H1 (cell line): ENCODE results near the gene FPGS. TPM values are rescaled to one million over a fixed set of nuclear protein-coding genes. Genes with fewer than 3 reads are reported as not detected.

Experiments used
- CTCF ChIA-PET: fragments of 300-600 bp; sonication (Branson Sonifier 250); formaldehyde crosslinking; loops from one replicate; lab custom pipeline; 2021; ENCODE audit not compliant: partially characterized antibody; lab: Charles Lee
- POLR2A ChIA-PET: fragments of 300-600 bp; sonication (Branson Sonifier 250); formaldehyde crosslinking; loops from one replicate; lab custom pipeline; 2021; ENCODE audit warnings: inconsistent platforms; ENCODE audit not compliant: partially characterized antibody; lab: Charles Lee
- DNase-seq, 2 experiments: peaks; one replicate each; pipeline versions ENCODE4 v3.0.0 to v3.0.0-alpha.2; 2010 to 2022; ENCODE audit warnings: low spot score in 2 of 2, low read depth in 1 of 2, mixed read lengths in 1 of 2
- FAIRE-seq: peaks from 2 replicates; lab custom pipeline; 2011; peaks lifted over from hg19 to GRCh38; lab: Jason Lieb, UNC
- H2AFZ ChIP-seq: 2 replicates; pipeline ENCODE4 v1.8.1; 2012; ENCODE audit warnings: low read length, inconsistent platforms
- H2AK5ac ChIP-seq: 2 replicates; pipeline ENCODE4 v1.6.1; 2013; ENCODE audit warnings: low read depth, low read length
- H2BK120ac ChIP-seq: replicated peaks from 2 replicates; pipeline ENCODE3; 2013; ENCODE audit warnings: low read depth, low read length, inconsistent platforms
- H2BK12ac ChIP-seq: 2 replicates; pipeline ENCODE4 v1.6.1; 2013; ENCODE audit warnings: low read depth, low read length
- H2BK15ac ChIP-seq: 2 replicates; pipeline ENCODE4 v1.6.1; 2013; ENCODE audit warnings: low read length
- H2BK20ac ChIP-seq: 2 replicates; pipeline ENCODE4 v1.6.1; 2013; ENCODE audit warnings: low read length
- H2BK5ac ChIP-seq: 2 replicates; pipeline ENCODE4 v1.6.1; 2013; ENCODE audit warnings: low read depth, low read length
- H3K14ac ChIP-seq: 2 replicates; pipeline ENCODE4 v1.6.1; 2013; ENCODE audit warnings: inconsistent platforms; ENCODE audit not compliant: insufficient read length
- H3K18ac ChIP-seq: 2 replicates; pipeline ENCODE4 v1.6.1; 2013; ENCODE audit warnings: low read length; ENCODE audit errors: extremely low read depth
- H3K23ac ChIP-seq: 2 replicates; pipeline ENCODE4 v1.6.1; 2013; ENCODE audit warnings: inconsistent platforms; ENCODE audit not compliant: insufficient read length
- H3K23me2 ChIP-seq: 2 replicates; pipeline ENCODE4 v1.6.1; 2013; ENCODE audit warnings: low read depth, low read length
- H3K27ac ChIP-seq: 2 replicates; pipeline ENCODE4 v1.6.1; 2011; ENCODE audit warnings: low read depth, low read length, inconsistent platforms
- H3K27me3 ChIP-seq, 4 experiments: replicated peaks in 1 of 4; 1 replicate in 1 of 4; 2 replicates in 3 of 4; pipeline versions ENCODE4 v1.6.1 to v1.8.1; 2011 to 2013; ENCODE audit warnings: low read length in 3 of 4, mild to moderate bottlenecking in 3 of 4, inconsistent platforms in 2 of 4, mixed read lengths in 2 of 4, moderate library complexity in 1 of 4; ENCODE audit not compliant: control insufficient read depth in 3 of 4, insufficient read depth in 3 of 4; ENCODE audit errors: extremely low read depth in 1 of 4
- H3K36me3 ChIP-seq, 4 experiments: 2 replicates each; pipeline versions ENCODE4 v1.6.1 to v1.8.1; 2011 to 2013; ENCODE audit warnings: mild to moderate bottlenecking in 4 of 4, low read length in 3 of 4, moderate library complexity in 2 of 4, control low read depth in 1 of 4, inconsistent platforms in 1 of 4; ENCODE audit not compliant: insufficient read depth in 4 of 4, control insufficient read depth in 2 of 4
- H3K4ac ChIP-seq: replicated peaks from 2 replicates; pipeline ENCODE3; 2013; ENCODE audit warnings: low read length, low read depth, mixed read lengths, inconsistent platforms; ENCODE audit not compliant: insufficient read length
- H3K4me1 ChIP-seq, 4 experiments: replicated peaks in 1 of 4; 1 replicate in 1 of 4; 2 replicates in 3 of 4; pipeline versions ENCODE4 v1.6.1 to v1.8.1; 2011 to 2013; ENCODE audit warnings: low read length in 3 of 4, inconsistent platforms in 2 of 4, mixed read lengths in 1 of 4; ENCODE audit not compliant: insufficient read depth in 4 of 4, control insufficient read depth in 3 of 4
- H3K4me2 ChIP-seq, 2 experiments: 2 replicates each; pipeline versions ENCODE4 v1.6.1 to v1.8.1; 2011 to 2013; ENCODE audit warnings: low read depth in 2 of 2, low read length in 2 of 2, control low read depth in 1 of 2, inconsistent platforms in 1 of 2, mild to moderate bottlenecking in 1 of 2; ENCODE audit not compliant: insufficient read depth in 1 of 2
- H3K4me3 ChIP-seq, 4 experiments: fragments of 200-600, 300-600 bp in 1 of 4; sonication (generic), shearing (Covaris generic), sonication (Bioruptor Twin) in 1 of 4; 2 replicates each; pipeline versions ENCODE4 v1.5.1 to v1.8.1; 2011 to 2016; ENCODE audit warnings: low read length in 4 of 4, low read depth in 3 of 4, control low read depth in 2 of 4, inconsistent platforms in 2 of 4, mild to moderate bottlenecking in 2 of 4, mixed read lengths in 1 of 4, moderate library complexity in 1 of 4; ENCODE audit not compliant: insufficient read depth in 2 of 4; ENCODE audit errors: extremely low read depth in 1 of 4
- H3K56ac ChIP-seq: replicated peaks from 2 replicates; pipeline ENCODE3; 2013; ENCODE audit warnings: low read depth, mild to moderate bottlenecking, mixed read lengths, low read length, inconsistent platforms; ENCODE audit not compliant: insufficient read length
- H3K79me1 ChIP-seq: 2 replicates; pipeline ENCODE4 v1.6.1; 2013; ENCODE audit warnings: low read depth, low read length, control low read depth
- H3K79me2 ChIP-seq, 2 experiments: 2 replicates each; pipeline versions ENCODE4 v1.6.1 to v1.8.1; 2012 to 2013; ENCODE audit warnings: low read length in 2 of 2, mild to moderate bottlenecking in 2 of 2, inconsistent platforms in 1 of 2; ENCODE audit not compliant: insufficient read depth in 2 of 2, control insufficient read depth in 1 of 2
- H3K9ac ChIP-seq, 4 experiments: replicated peaks in 1 of 4; 1 replicate in 1 of 4; 2 replicates in 3 of 4; pipeline versions ENCODE4 v1.6.1 to v1.8.1; 2011 to 2013; ENCODE audit warnings: low read depth in 3 of 4, low read length in 3 of 4, control low read depth in 2 of 4, mild to moderate bottlenecking in 2 of 4, moderate library complexity in 2 of 4, inconsistent platforms in 1 of 4; ENCODE audit errors: extremely low read depth in 1 of 4
- H3K9me3 ChIP-seq, 2 experiments: 2 replicates each; pipeline versions ENCODE4 v1.6.1 to v1.8.1; 2012 to 2013; ENCODE audit warnings: mild to moderate bottlenecking in 2 of 2, moderate library complexity in 2 of 2, control low read depth in 1 of 2, inconsistent platforms in 1 of 2, low read depth in 1 of 2, low read length in 1 of 2, mixed read lengths in 1 of 2; ENCODE audit not compliant: insufficient read depth in 2 of 2
- H4K20me1 ChIP-seq, 2 experiments: replicated peaks in 1 of 2; 2 replicates each; pipeline versions ENCODE3 to v1.8.1; 2011 to 2013; ENCODE audit warnings: inconsistent platforms in 2 of 2, low read length in 2 of 2, mild to moderate bottlenecking in 1 of 2; ENCODE audit not compliant: insufficient read depth in 2 of 2, control insufficient read depth in 1 of 2
- H4K5ac ChIP-seq: 2 replicates; pipeline ENCODE4 v1.6.1; 2013; ENCODE audit warnings: low read length, low read depth, mixed read lengths, inconsistent platforms; ENCODE audit not compliant: insufficient read length
- H4K8ac ChIP-seq: 2 replicates; pipeline ENCODE4 v1.8.0; 2013; ENCODE audit warnings: mild to moderate bottlenecking, moderate library complexity, low read length, inconsistent platforms; ENCODE audit not compliant: insufficient read depth; ENCODE audit errors: extremely low read depth
- H4K91ac ChIP-seq: replicated peaks from 2 replicates; pipeline ENCODE3; 2013; ENCODE audit warnings: low read length, mixed read lengths, inconsistent platforms; ENCODE audit not compliant: insufficient read length
- EZH2 ChIP-seq: fragments of 200-600 bp; sonication (generic); IDR thresholded peaks from 2 replicates; pipeline ENCODE4 v1.7.1; 2012; ENCODE audit warnings: low read depth, mild to moderate bottlenecking, moderate library complexity, low read length, inconsistent platforms; ENCODE audit not compliant: severe bottlenecking
- GTF2F1 ChIP-seq: IDR thresholded peaks from 2 replicates; pipeline ENCODE4 v1.6.1; 2012; ENCODE audit warnings: low read depth, low read length, improper control_type of control experiment, borderline replicate concordance
- HDAC2 ChIP-seq, 2 experiments: fragments of 300-600 bp in 1 of 2; sonication (generic) in 1 of 2; IDR thresholded peaks; 2 replicates each; pipeline ENCODE4 v1.6.1; 2011 to 2012; ENCODE audit warnings: low read depth in 2 of 2, low read length in 2 of 2, mild to moderate bottlenecking in 2 of 2, moderate library complexity in 2 of 2, borderline replicate concordance in 1 of 2, inconsistent platforms in 1 of 2
- KDM1A ChIP-seq: fragments of 200-600, 300-600 bp; sonication (generic); IDR thresholded peaks from 2 replicates; pipeline ENCODE4 v1.7.1; 2016; ENCODE audit warnings: mild to moderate bottlenecking, low read length, borderline replicate concordance
- KDM4A ChIP-seq: IDR thresholded peaks from one replicate; pipeline ENCODE4 v1.7.1; 2012; ENCODE audit warnings: low read depth, mild to moderate bottlenecking, moderate library complexity, low read length, inconsistent platforms; ENCODE audit not compliant: severe bottlenecking
- MAFK ChIP-seq: IDR thresholded peaks from 2 replicates; pipeline ENCODE4 v1.6.1; 2012; ENCODE audit warnings: low read depth, mild to moderate bottlenecking, improper control_type of control experiment, low read length
- POU5F1 ChIP-seq: IDR thresholded peaks from 2 replicates; pipeline ENCODE4 v1.6.1; 2011; ENCODE audit warnings: low read depth, mild to moderate bottlenecking, low read length, moderate library complexity
- RFX5 ChIP-seq: IDR thresholded peaks from 2 replicates; pipeline ENCODE4 v1.6.1; 2011; ENCODE audit warnings: low read depth, low read length, improper control_type of control experiment, borderline replicate concordance
- SIN3A ChIP-seq, 2 experiments: IDR thresholded peaks in 1 of 2; conservative IDR thresholded peaks in 1 of 2; 2 replicates each; pipeline ENCODE4 v1.6.1; 2011 to 2012; ENCODE audit warnings: low read length in 2 of 2, improper control_type of control experiment in 1 of 2, low read depth in 1 of 2, mild to moderate bottlenecking in 1 of 2
- SIRT6 ChIP-seq: IDR thresholded peaks from one replicate; pipeline ENCODE4 v1.7.1; 2012; ENCODE audit warnings: low read length, inconsistent platforms
- SP4 ChIP-seq: IDR thresholded peaks from 2 replicates; pipeline ENCODE4 v1.6.1; 2012; ENCODE audit warnings: low read length, inconsistent platforms
- TCF12 ChIP-seq: IDR thresholded peaks from 2 replicates; pipeline ENCODE4 v1.6.1; 2011; ENCODE audit warnings: low read depth, mild to moderate bottlenecking, low read length
- WGBS, 2 experiments: shearing (Covaris generic) in 1 of 2; methylation state at CpG; one replicate each; pipeline versions ENCODE4 v1.1.6 to v1.1.7; 2013 to 2015; ENCODE audit warnings: low lambda C conversion rate in 2 of 2, mixed read lengths in 2 of 2, inconsistent platforms in 1 of 2, low coverage in 1 of 2, missing lambda C conversion rate in 1 of 2; ENCODE audit not compliant: insufficient replicate concordance in 2 of 2, insufficient coverage in 1 of 2, insufficient read length in 1 of 2; ENCODE audit errors: extremely low coverage in 1 of 2, missing lambda C conversion rate in 1 of 2; 5-methylcytosine and 5-hydroxymethylcytosine counted together
- polyA plus RNA-seq, 7 experiments: library from polyadenylated mRNA; depleted of rRNA in 3 of 7; stranded (reverse) in 5 of 7; unstranded in 2 of 7; fragments of >200 nt in 5 of 7; fragments of 200-250 nt in 2 of 7; gene quantifications; 1 replicate in 5 of 7; 2 replicates in 1 of 7; 4 replicates in 1 of 7; pipeline versions ENCODE4 v1.2.1 to v1.2.3, GENCODE V29; 2011 to 2013; ENCODE audit warnings: missing spikeins in 2 of 7, mixed read lengths in 2 of 7
- total RNA-seq: library from RNA; stranded (reverse); fragmentation: NEBNext Ultra II Directional; extraction: Animal tissue kit (Norgen Biotek cat#: 25700); gene quantifications from 2 replicates; pipeline ENCODE4 v1.2.1, GENCODE V29; 2021
- TF ChIP-seq, protein P1 (sequence below): IDR thresholded peaks from 2 replicates; pipeline ENCODE4 v1.6.1; 2012; ENCODE audit warnings: inconsistent platforms

FPGS gene
- total and polyA plus RNA-seq, 2 of the 8 experiments (the other 6 are each of a cell fraction or from before 2014, with no cell fraction given) = 62.4 to 83.0 TPM

DNA sequence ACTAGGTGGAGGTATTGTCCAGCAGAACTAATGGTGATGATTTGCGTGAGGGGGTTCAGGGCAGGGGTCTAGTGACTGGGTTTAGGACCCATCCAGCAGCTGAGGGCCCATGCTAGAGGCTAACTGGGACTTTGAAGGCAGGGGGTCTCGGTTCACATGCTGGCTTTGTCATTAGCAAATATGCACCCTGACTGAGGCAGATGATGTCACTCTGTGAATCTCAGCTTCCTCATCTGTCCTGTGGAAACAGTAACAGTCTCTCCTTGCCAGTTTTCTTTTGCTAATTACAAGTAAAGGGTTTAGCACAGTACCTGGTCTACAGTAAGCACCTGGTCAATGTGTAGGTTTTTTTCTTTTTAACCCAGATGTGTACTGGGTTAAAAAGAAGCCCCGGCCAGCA, 29.4 kb upstream of the FPGS start:
- no peak overlapping the region for H2AK5ac ChIP-seq
- DNase-seq = no peak
- TF ChIP-seq, protein P1, sequence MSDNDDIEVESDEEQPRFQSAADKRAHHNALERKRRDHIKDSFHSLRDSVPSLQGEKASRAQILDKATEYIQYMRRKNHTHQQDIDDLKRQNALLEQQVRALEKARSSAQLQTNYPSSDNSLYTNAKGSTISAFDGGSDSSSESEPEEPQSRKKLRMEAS = no peak
- TF ChIP-seq SIN3A (conservative IDR thresholded peaks at IDR 0.05 in 1 of 2, IDR thresholded peaks at IDR 0.05 in 1 of 2; ENCODE audit: low read depth in 1 of 2, low read length in 2 of 2) (no peak), GTF2F1 (no peak), KDM1A (no peak), TCF12 (no peak), RFX5 (no peak), HDAC2 (IDR thresholded peaks at IDR 0.05; ENCODE audit: borderline replicate concordance in 1 of 2, low read depth in 2 of 2, low read length in 2 of 2) (no peak), MAFK (no peak), SP4 (no peak), SIRT6 (no peak), KDM4A (no peak), POU5F1 (no peak), EZH2 (no peak)

More for the DNA sequence above, 29.4 kb upstream of the FPGS start:
- Histone ChIP-seq H3K23ac (no peak overlapping the region), H3K27ac (no peak overlapping the region), H3K18ac (no peak overlapping the region), H3K23me2 (no peaks in the 10 kb centered on the region; the same call in 1 of the 2 replicates), H2BK20ac (no peak overlapping the region), H3K4me2 (no peak overlapping the region), H4K91ac (no peak overlapping the region), H4K8ac (no peak overlapping the region), H4K20me1 (no peaks in the 10 kb centered on the region), H3K56ac (no peak overlapping the region), H3K79me1 (no peaks in the 10 kb centered on the region), H3K9ac (peak overlapping the region in 1 of 4 experiments; percentile 6; a peak in 1 of 7 replicates), H2BK15ac (no peak overlapping the region; the same call in 1 of the 2 replicates), H3K4me1 (peaks cover 2 to 19% (median 11%) of the 10 kb centered on the region in 4 experiments), H3K4ac (no peak overlapping the region), H2BK5ac (no peak overlapping the region), H2BK120ac (no peak overlapping the region), H3K27me3 (no peaks in the 10 kb centered on the region), H2BK12ac (no peak overlapping the region), H3K36me3 (no peaks in the 10 kb centered on the region), H3K9me3 (no peaks in the 10 kb centered on the region), H2AFZ (no peak overlapping the region), H3K14ac (no peak overlapping the region), H3K4me3 (no peak overlapping the region), H4K5ac (no peak overlapping the region), H3K79me2 (no peaks in the 10 kb centered on the region)
- 84% methylated on average over 3 of the region's 3 CpGs; no CpG with 5 or more reads in 1 of the 2 experiments for WGBS, 2 experiments
- no peak for FAIRE-seq
- ChIA-PET POLR2A (interaction anchor here (0.6 to 1.8 kb wide), 8 partner anchors 11 to 322 kb away, joined by 3 to 5 read pairs (median 3); partner anchors contain the start of genes CDK9, LRSAM1 and RPL12), CTCF (interaction anchor here (1.9 to 14.6 kb wide), 3 partner anchors 9 to 39 kb away, joined by 6 to 227 read pairs (median 10); partner anchors contain the start of genes CDK9, SH2D3C and TOR2A)
